H1 (cell line): ENCODE results near the gene PKM. TPM values are rescaled to one million over a fixed set of nuclear protein-coding genes. Genes with fewer than 3 reads are reported as not detected.
A peak's percentile ranks its signal among the peaks of the same experiment; 100 is the strongest.

ENCODE experiments used
- CHD7 ChIP-seq: fragments of 300-600 bp; sonication (generic); IDR thresholded peaks from 2 replicates; pipeline ENCODE4 v1.7.1; 2012; ENCODE audit warnings: low read length, moderate library complexity, mild to moderate bottlenecking, inconsistent platforms; ENCODE audit not compliant: insufficient replicate concordance
- HDAC6 ChIP-seq: IDR thresholded peaks from one replicate; pipeline ENCODE4 v1.7.1; 2012; ENCODE audit warnings: low read depth, mild to moderate bottlenecking, inconsistent platforms, low read length, moderate library complexity
- POLR2A ChIP-seq, 2 experiments: IDR thresholded peaks; 1 replicate in 1 of 2; 2 replicates in 1 of 2; pipeline ENCODE4 v1.6.1; 2011; ENCODE audit warnings: low read depth in 2 of 2, low read length in 2 of 2, mild to moderate bottlenecking in 2 of 2; ENCODE audit errors: control extremely low read depth in 1 of 2
- SIX5 ChIP-seq: IDR thresholded peaks from 2 replicates; pipeline ENCODE4 v1.6.1; 2011; ENCODE audit warnings: mild to moderate bottlenecking, low read depth, low read length
- polyA plus RNA-seq, 7 experiments: library from polyadenylated mRNA; depleted of rRNA in 3 of 7; stranded (reverse) in 5 of 7; unstranded in 2 of 7; fragments of >200 nt in 5 of 7; fragments of 200-250 nt in 2 of 7; gene quantifications; 1 replicate in 5 of 7; 2 replicates in 1 of 7; 4 replicates in 1 of 7; pipeline versions ENCODE4 v1.2.1 to v1.2.3, GENCODE V29; 2011 to 2013; ENCODE audit warnings: missing spikeins in 2 of 7, mixed read lengths in 2 of 7
- total RNA-seq: library from RNA; stranded (reverse); fragmentation: NEBNext Ultra II Directional; extraction: Animal tissue kit (Norgen Biotek cat#: 25700); gene quantifications from 2 replicates; pipeline ENCODE4 v1.2.1, GENCODE V29; 2021

PKM gene
- total and polyA plus RNA-seq, 2 of the 8 experiments (the other 6 are each of a cell fraction or from before 2014, with no cell fraction given): 780 to 856 TPM

GRCh38 chr15:72198356-72199204 is 32.4 kb downstream of the PKM start (continued):
- TF ChIP-seq CHD7: no peak
- TF ChIP-seq HDAC6: no peak
- TF ChIP-seq POLR2A (IDR thresholded peaks at IDR 0.05; ENCODE audit: control extremely low read depth in 1 of 2, low read depth in 2 of 2, low read length in 2 of 2): peak in 1 of 2 experiments; percentile 67; a peak in 1 of 3 replicates
- 0 out of 2 replicates have a peak, but pooled peaks have one; percentile 20 for TF ChIP-seq SIX5
